Body of pancreas (tissue), 4 donors: Measurements from ENCODE around the gene DELE1.

Source experiments
- POLR2A ChIP-seq, 3 donors: fragments of 450-650 bp; IDR thresholded peaks; one replicate each; pipeline ENCODE4 v1.6.1; 2016; ENCODE audit warnings: antibody characterized with exemption in 3 of 3, mild to moderate bottlenecking in 2 of 3
- TF ChIP-seq, protein P1 (sequence below), 7 experiments: fragments of 450-650 bp in 4 of 7; fragments of 200-600 bp in 3 of 7; sonication (generic) in 3 of 7; IDR thresholded peaks; one replicate each; pipeline ENCODE4 v1.5.1; 2016 to 2019; ENCODE audit warnings: antibody characterized with exemption in 7 of 7

DNA sequence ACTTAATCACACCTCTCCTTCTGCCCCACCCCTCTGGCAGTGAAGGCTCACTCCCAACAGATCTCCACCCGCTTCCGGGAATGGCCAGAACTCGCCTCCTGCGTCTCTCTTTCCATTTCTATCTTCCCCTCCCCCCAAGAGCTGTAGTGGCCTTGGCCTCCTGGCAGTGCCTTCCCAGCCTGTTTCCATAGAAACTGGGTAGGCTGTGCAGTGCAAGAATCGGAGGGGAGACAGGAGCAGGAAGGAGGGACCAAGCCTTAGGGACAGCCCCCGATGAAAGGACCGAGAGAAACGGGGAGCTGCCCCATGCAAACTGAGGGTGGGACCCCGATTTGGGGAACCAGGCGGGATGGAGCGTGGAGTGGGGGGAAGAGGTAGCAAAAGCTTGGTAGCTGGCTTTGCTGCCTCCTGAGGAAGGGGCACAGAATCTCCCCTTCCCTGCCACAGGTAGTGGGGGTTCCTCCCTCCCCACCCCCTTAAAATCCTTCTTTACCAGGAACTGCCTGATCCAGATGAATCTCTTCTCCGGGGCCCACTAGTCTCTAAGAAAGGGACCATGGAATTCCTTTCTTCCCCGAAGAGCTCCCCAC lies 41.0 kb upstream of the DELE1 start:
- TF ChIP-seq POLR2A (IDR thresholded peaks at IDR 0.05): no peak
- TF ChIP-seq, protein P1, sequence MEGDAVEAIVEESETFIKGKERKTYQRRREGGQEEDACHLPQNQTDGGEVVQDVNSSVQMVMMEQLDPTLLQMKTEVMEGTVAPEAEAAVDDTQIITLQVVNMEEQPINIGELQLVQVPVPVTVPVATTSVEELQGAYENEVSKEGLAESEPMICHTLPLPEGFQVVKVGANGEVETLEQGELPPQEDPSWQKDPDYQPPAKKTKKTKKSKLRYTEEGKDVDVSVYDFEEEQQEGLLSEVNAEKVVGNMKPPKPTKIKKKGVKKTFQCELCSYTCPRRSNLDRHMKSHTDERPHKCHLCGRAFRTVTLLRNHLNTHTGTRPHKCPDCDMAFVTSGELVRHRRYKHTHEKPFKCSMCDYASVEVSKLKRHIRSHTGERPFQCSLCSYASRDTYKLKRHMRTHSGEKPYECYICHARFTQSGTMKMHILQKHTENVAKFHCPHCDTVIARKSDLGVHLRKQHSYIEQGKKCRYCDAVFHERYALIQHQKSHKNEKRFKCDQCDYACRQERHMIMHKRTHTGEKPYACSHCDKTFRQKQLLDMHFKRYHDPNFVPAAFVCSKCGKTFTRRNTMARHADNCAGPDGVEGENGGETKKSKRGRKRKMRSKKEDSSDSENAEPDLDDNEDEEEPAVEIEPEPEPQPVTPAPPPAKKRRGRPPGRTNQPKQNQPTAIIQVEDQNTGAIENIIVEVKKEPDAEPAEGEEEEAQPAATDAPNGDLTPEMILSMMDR (IDR thresholded peaks at IDR 0.05): no peak
